Heart left ventricle (tissue), 13 donors: ENCODE results near the gene MXI1.

Experiments used
- CTCF ChIP-seq, 12 donors: fragments of 200-600 bp; sonication (generic) in 4 of 12; IDR thresholded peaks; one replicate each; pipeline versions ENCODE4 v1.5.0 to v1.8.0; 2018 to 2022; ENCODE audit warnings: antibody characterized with exemption in 12 of 12, mild to moderate bottlenecking in 5 of 12
- POLR2A ChIP-seq, 2 donors: fragments of 450-650 bp; IDR thresholded peaks; one replicate each; pipeline ENCODE4 v1.6.1; 2017; ENCODE audit warnings: antibody characterized with exemption in 2 of 2, mild to moderate bottlenecking in 2 of 2, moderate library complexity in 2 of 2
- donor health status: ischemic (EF 13 %, LVEDD 7.1; RV severe dilation, severe dysfunction).
- donor health status: DM: no; HTN: yes; CAD: no.
- donor health status: DM: no; HTN: no; CAD: no.
- donor health status: ischemic (EF 25% LVEDD 6.9; RV normal size, moderate dysfunction).
- donor health status: ischemic (EF 25% LVEDD 5.7; RV mildly dilated, moderate dysfunction).
- donor health status: ischemic (EF 35%, LVEDD 5.7; RV mildly dilated, moderate dysfunction).
- donor health status: nonischemic (EF 11% LVEDD 7.7; RV severe dilation, severe dysfunction).
- donor health status: DM: yes; HTN: yes; CAD: no.
- donor health status: PGD.
- donor health status: ischemic (EF 29% LVEDD 5.4; RV normal size, mild dysfunction).
- donor health status: nonischemic (EF 23%, LVEDD 6.1; RV moderate dilation, normal function).

GRCh38 chr10:110200503-110200902, 6.9 kb upstream of the MXI1 start:
- TF ChIP-seq CTCF (IDR thresholded peaks at IDR 0.05) (no peak), POLR2A (IDR thresholded peaks at IDR 0.05) (no peak)
